ENCODE measurements around the gene HMGB1. TPM values are rescaled to one million over a fixed set of nuclear protein-coding genes. Genes with fewer than 3 reads are reported as not detected.
"Not testable (repeated sequence)": the region's sequence is repeated elsewhere in the genome, so short reads cannot be mapped to it uniquely, and the experiment has no call there.

The HMGB1 gene
- total and polyA plus RNA-seq, 3 experiments from 2014 or later: 642 to 729 (median 694) TPM

- H3K4me1 Mint-ChIP-seq: peaks cover 43 to 51% (median 46%) of the 10 kb centered on the region in 3 donors
- peak overlapping the region; percentile 99 for H3K4me3 ChIP-seq (ENCODE audit: low read length)
- peak overlapping the region; percentile 80 for H3K27ac ChIP-seq (ENCODE audit: low read depth, low read length)
- peaks cover 5 to 42% (median 9%) of the 10 kb centered on the region in 3 donors for H3K36me3 Mint-ChIP-seq
- H3K9me3 Mint-ChIP-seq: peaks cover 0 to 2% (median 0%) of the 10 kb centered on the region in 5 donors
- peaks cover 19% of the 10 kb centered on the region for H3K36me3 ChIP-seq (ENCODE audit: insufficient read depth, low read length)
- no peaks in the 10 kb centered on the region for H3K27me3 ChIP-seq (ENCODE audit: insufficient read depth, low read length, poor library complexity, severe bottlenecking)
- ChIA-PET POLR2A (interaction anchor here (0.6 to 2.9 kb wide), 12 partner anchors 58 to 317 kb away, joined by 3 to 43 read pairs (median 4); partner anchors contain the start of genes KATNAL1 and USPL1), CTCF (interaction anchor here (0.9 kb wide), 1 partner anchor 332 kb away, joined by 4 read pairs; no protein-coding TSS in a partner anchor)
- peak overlapping the region; percentile 86 to 97 (median 95) for H3K4me3 Mint-ChIP-seq
- H3K27ac Mint-ChIP-seq: peak overlapping the region; percentile 91 to 99 (median 97)
- peak; percentile 45 to 82 (median 73) for DNase-seq
- no peaks in the 10 kb centered on the region for H3K9me3 ChIP-seq (ENCODE audit: low read length)
- H3K4me1 ChIP-seq (ENCODE audit: insufficient read depth, low read length): peaks cover 35% of the 10 kb centered on the region
- H3K27me3 Mint-ChIP-seq: peaks cover 0 to 10% of the 10 kb centered on the region in 2 donors
These were observed 1.8 kb downstream of the HMGB1 start for GRCh38 chr13:30463787-30464495.

GRCh38 chr13:30461279-30462066 lies 4.3 kb downstream of the HMGB1 start:
- Mint-ChIP-seq H3K36me3 (peaks cover 5 to 56% (median 9%) of the 10 kb centered on the region in 3 donors), H3K4me1 (peaks cover 52 to 64% (median 59%) of the 10 kb centered on the region in 3 donors), H3K27me3 (peaks cover 0 to 10% of the 10 kb centered on the region in 2 donors), H3K4me3 (peak overlapping the region; percentile 15 to 93 (median 59)), H3K27ac (peak overlapping the region; percentile 84 to 99 (median 92))
- H3K9me3 Mint-ChIP-seq; H3K9me3 ChIP-seq (ENCODE audit: low read length); H3K4me3 ChIP-seq (ENCODE audit: low read length); H3K27ac ChIP-seq (ENCODE audit: low read depth, low read length); H3K27me3 ChIP-seq (ENCODE audit: insufficient read depth, low read length, poor library complexity, severe bottlenecking): not testable (repeated sequence)
- Histone ChIP-seq H3K4me1 (ENCODE audit: insufficient read depth, low read length) (peaks cover 39% of the 10 kb centered on the region), H3K36me3 (ENCODE audit: insufficient read depth, low read length) (peaks cover 19% of the 10 kb centered on the region)
- CTCF ChIA-PET: interaction anchor here (0.7 to 2.6 kb wide), 13 partner anchors 53 to 346 kb away, joined by 3 to 33 read pairs (median 5); no protein-coding TSS in a partner anchor
- DNase-seq: peak in 2 of 5 donors; percentile 52 to 56
- POLR2A ChIA-PET: interaction anchor here (0.6 to 1.0 kb wide), 2 partner anchors 156 to 692 kb away, joined by 3 read pairs; partner anchors contain the start of gene USPL1

DNA sequence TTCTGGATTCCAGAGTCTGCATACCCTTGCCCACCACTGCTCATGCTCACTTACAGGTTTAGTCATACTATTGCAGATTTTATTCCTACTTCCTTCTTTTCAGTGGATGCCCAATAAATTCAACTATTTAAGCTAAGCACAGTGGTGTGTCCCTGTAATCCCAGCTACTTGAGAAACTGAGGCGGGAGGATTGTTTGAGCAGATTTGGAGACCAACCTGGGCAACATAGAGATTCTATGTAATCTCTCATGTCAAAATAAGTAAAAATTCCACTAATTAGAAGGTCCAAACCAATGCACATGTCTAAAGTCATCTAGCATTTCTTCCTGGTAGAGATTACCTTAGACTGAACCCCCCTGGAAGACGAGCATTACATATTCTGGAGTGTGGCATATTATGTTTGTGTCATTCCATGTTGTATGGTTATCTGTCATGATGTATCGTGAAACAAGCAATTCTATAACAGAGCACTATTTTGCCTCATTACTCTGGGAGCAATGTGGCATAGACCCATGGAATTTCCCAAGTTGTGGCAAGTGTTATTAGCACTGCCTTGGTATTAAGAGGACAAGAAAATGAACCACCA lies 8.3 kb downstream of the HMGB1 start:
- no peaks in the 10 kb centered on the region for H3K9me3 Mint-ChIP-seq
- Histone ChIP-seq H3K36me3 (ENCODE audit: insufficient read depth, low read length) (peaks cover 9% of the 10 kb centered on the region), H3K4me3 (ENCODE audit: low read length) (no peak overlapping the region), H3K9me3 (ENCODE audit: low read length) (no peaks in the 10 kb centered on the region), H3K27me3 (ENCODE audit: insufficient read depth, low read length, poor library complexity, severe bottlenecking) (no peaks in the 10 kb centered on the region), H3K27ac (ENCODE audit: low read depth, low read length) (no peak overlapping the region), H3K4me1 (ENCODE audit: insufficient read depth, low read length) (peaks cover 24% of the 10 kb centered on the region)
- peaks cover 4 to 37% (median 6%) of the 10 kb centered on the region in 3 donors for H3K36me3 Mint-ChIP-seq
- ChIA-PET CTCF (no interaction called here), POLR2A (no interaction called here)
- H3K4me1 Mint-ChIP-seq: peaks cover 37 to 48% (median 46%) of the 10 kb centered on the region in 3 donors
- H3K27me3 Mint-ChIP-seq: peaks cover 0 to 2% of the 10 kb centered on the region in 2 donors
- peak overlapping the region; percentile 27 to 90 (median 62) for H3K27ac Mint-ChIP-seq
- H3K4me3 Mint-ChIP-seq: no peak overlapping the region
- no peak for DNase-seq

GRCh38 chr13:30456290-30456689 lies 9.4 kb downstream of the HMGB1 start:
- POLR2A ChIA-PET: interaction anchor here (1.1 kb wide), 1 partner anchor 34 kb away, joined by 4 read pairs; the partner anchor contains the start of gene UBE2L5
- Mint-ChIP-seq H3K27me3 (peaks cover 0 to under 1% of the 10 kb centered on the region in 2 donors), H3K9me3 (no peaks in the 10 kb centered on the region), H3K27ac (peak overlapping the region in 6 of 8 donors; percentile 32 to 93 (median 75)), H3K36me3 (peaks cover 0 to 26% (median 1%) of the 10 kb centered on the region in 3 donors), H3K4me1 (peaks cover 26 to 37% (median 35%) of the 10 kb centered on the region in 3 donors), H3K4me3 (no peak overlapping the region)
- Histone ChIP-seq H3K4me3 (ENCODE audit: low read length) (no peak overlapping the region), H3K9me3 (ENCODE audit: low read length) (no peaks in the 10 kb centered on the region), H3K27ac (ENCODE audit: low read depth, low read length) (no peak overlapping the region), H3K36me3 (ENCODE audit: insufficient read depth, low read length) (peaks cover under 1% of the 10 kb centered on the region), H3K4me1 (ENCODE audit: insufficient read depth, low read length) (peaks cover 13% of the 10 kb centered on the region), H3K27me3 (ENCODE audit: insufficient read depth, low read length, poor library complexity, severe bottlenecking) (no peaks in the 10 kb centered on the region)
- no peak for DNase-seq
- CTCF ChIA-PET: interaction anchor here (1.1 kb wide), 1 partner anchor 200 kb away, joined by 3 read pairs; no protein-coding TSS in a partner anchor

GRCh38 chr13:30454991-30455390 lies 10.7 kb downstream of the HMGB1 start:
- Histone ChIP-seq H3K36me3 (ENCODE audit: insufficient read depth, low read length) (no peaks in the 10 kb centered on the region), H3K4me1 (ENCODE audit: insufficient read depth, low read length) (peaks cover 12% of the 10 kb centered on the region), H3K4me3 (ENCODE audit: low read length) (no peak overlapping the region), H3K9me3 (ENCODE audit: low read length) (no peaks in the 10 kb centered on the region), H3K27ac (ENCODE audit: low read depth, low read length) (no peak overlapping the region), H3K27me3 (ENCODE audit: insufficient read depth, low read length, poor library complexity, severe bottlenecking) (no peaks in the 10 kb centered on the region)
- DNase-seq: no peak
- H3K36me3 Mint-ChIP-seq: peaks cover 0 to 24% (median 0%) of the 10 kb centered on the region in 3 donors
- no peak overlapping the region for H3K4me3 Mint-ChIP-seq
- CTCF ChIA-PET: interaction anchor here (0.9 to 1.1 kb wide), 3 partner anchors 102 to 322 kb away, joined by 3 to 4 read pairs (median 3); no protein-coding TSS in a partner anchor
- H3K27me3 Mint-ChIP-seq: no peaks in the 10 kb centered on the region
- peaks cover 25 to 36% (median 33%) of the 10 kb centered on the region in 3 donors for H3K4me1 Mint-ChIP-seq
- peak overlapping the region in 5 of 8 donors; percentile 43 to 53 (median 44) for H3K27ac Mint-ChIP-seq
- H3K9me3 Mint-ChIP-seq: no peaks in the 10 kb centered on the region
- POLR2A ChIA-PET: no interaction called here

DNA sequence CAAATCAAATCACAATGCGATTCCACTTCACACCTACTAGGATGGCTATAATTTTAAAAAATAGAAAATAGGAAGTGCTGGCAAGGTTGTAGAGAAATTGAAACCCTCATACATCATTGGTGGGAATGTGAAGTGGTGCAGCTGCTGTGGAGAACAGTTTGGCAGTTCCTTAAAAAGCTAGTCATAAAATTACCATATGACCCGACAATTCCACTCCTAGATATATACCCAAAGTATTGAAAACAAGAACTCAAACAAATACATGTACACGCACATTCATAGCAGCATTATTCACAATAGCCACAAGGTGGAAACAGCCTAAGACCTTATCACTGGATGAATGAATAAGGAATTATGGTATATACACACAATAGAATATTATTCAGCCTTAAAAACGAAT lies 12.0 kb downstream of the HMGB1 start:
- CTCF ChIA-PET: interaction anchor here (0.6 to 1.6 kb wide), 2 partner anchors 24 to 137 kb away, joined by 3 read pairs; no protein-coding TSS in a partner anchor
- Histone ChIP-seq H3K36me3 (ENCODE audit: insufficient read depth, low read length) (no peaks in the 10 kb centered on the region), H3K27me3 (ENCODE audit: insufficient read depth, low read length, poor library complexity, severe bottlenecking) (no peaks in the 10 kb centered on the region), H3K4me1 (ENCODE audit: insufficient read depth, low read length) (peaks cover 2% of the 10 kb centered on the region), H3K4me3 (ENCODE audit: low read length) (no peak overlapping the region), H3K27ac (ENCODE audit: low read depth, low read length) (no peak overlapping the region), H3K9me3 (ENCODE audit: low read length) (no peaks in the 10 kb centered on the region)
- peaks cover 16 to 27% (median 23%) of the 10 kb centered on the region in 3 donors for H3K4me1 Mint-ChIP-seq
- H3K27ac Mint-ChIP-seq: peak overlapping the region in 2 of 8 donors; percentile 30 to 32
- DNase-seq: no peak
- peaks cover 0 to 12% (median 0%) of the 10 kb centered on the region in 3 donors for H3K36me3 Mint-ChIP-seq
- H3K4me3 Mint-ChIP-seq: no peak overlapping the region
- no peaks in the 10 kb centered on the region for H3K9me3 Mint-ChIP-seq
- POLR2A ChIA-PET: no interaction called here
- H3K27me3 Mint-ChIP-seq: no peaks in the 10 kb centered on the region

- H3K9me3 Mint-ChIP-seq; DNase-seq; H3K4me1 ChIP-seq (ENCODE audit: insufficient read depth, low read length); H3K27me3 Mint-ChIP-seq; POLR2A ChIA-PET; H3K4me3 ChIP-seq (ENCODE audit: low read length); H3K27ac Mint-ChIP-seq; H3K36me3 Mint-ChIP-seq; H3K27ac ChIP-seq (ENCODE audit: low read depth, low read length); H3K4me1 Mint-ChIP-seq; H3K4me3 Mint-ChIP-seq; H3K36me3 ChIP-seq (ENCODE audit: insufficient read depth, low read length); H3K27me3 ChIP-seq (ENCODE audit: insufficient read depth, low read length, poor library complexity, severe bottlenecking); H3K9me3 ChIP-seq (ENCODE audit: low read length): not testable (repeated sequence)
- CTCF ChIA-PET: interaction anchor here (1.1 kb wide), 1 partner anchor 319 kb away, joined by 6 read pairs; no protein-coding TSS in a partner anchor
These were observed 14.3 kb downstream of the HMGB1 start for GRCh38 chr13:30451476-30451875.
